GM12872 (cell line): Measurements from ENCODE around the gene CYP2A6.
"Not testable (repeated sequence)": the region's sequence is repeated elsewhere in the genome, so short reads cannot be mapped to it uniquely, and the experiment has no call there.

ENCODE experiments used
- CTCF ChIP-seq: IDR thresholded peaks from 3 replicates; pipeline ENCODE4 v1.5.1; 2011; ENCODE audit warnings: low read depth, mild to moderate bottlenecking, low read length, moderate library complexity; ENCODE audit not compliant: insufficient read depth

CYP2A6 gene, protein sequence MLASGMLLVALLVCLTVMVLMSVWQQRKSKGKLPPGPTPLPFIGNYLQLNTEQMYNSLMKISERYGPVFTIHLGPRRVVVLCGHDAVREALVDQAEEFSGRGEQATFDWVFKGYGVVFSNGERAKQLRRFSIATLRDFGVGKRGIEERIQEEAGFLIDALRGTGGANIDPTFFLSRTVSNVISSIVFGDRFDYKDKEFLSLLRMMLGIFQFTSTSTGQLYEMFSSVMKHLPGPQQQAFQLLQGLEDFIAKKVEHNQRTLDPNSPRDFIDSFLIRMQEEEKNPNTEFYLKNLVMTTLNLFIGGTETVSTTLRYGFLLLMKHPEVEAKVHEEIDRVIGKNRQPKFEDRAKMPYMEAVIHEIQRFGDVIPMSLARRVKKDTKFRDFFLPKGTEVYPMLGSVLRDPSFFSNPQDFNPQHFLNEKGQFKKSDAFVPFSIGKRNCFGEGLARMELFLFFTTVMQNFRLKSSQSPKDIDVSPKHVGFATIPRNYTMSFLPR

GRCh38 chr19:40850277-40850676, at the start of gene CYP2A6:
Gene CYP2A6 (minus strand): TSS chr19:40850447. CDS start chr19:40850426, 21 bp downstream.
- not testable (repeated sequence) for TF ChIP-seq CTCF

- TF ChIP-seq CTCF = no peak
Measured at GRCh38 chr19:40896418-40896796, 46.2 kb upstream of the CYP2A6 start.

DNA sequence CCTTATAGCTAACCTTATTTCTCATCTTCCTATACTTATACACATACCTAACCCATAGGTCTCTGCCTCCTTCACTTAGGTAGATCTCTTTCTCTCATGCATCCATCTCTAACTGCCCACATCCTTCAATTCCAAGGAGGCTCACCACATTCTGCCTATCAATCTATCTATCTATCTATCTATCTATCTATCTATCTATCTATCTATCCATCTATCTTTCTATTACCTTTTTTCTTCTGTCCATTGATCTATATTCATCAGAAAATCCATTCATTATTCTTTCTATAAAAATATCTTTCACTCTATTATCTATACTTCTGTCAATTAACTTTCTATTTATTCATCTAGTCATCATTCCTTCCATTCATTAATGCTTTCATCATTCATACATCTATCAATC, 42.9 kb upstream of the CYP2A6 start:
- no peak for TF ChIP-seq CTCF

DNA sequence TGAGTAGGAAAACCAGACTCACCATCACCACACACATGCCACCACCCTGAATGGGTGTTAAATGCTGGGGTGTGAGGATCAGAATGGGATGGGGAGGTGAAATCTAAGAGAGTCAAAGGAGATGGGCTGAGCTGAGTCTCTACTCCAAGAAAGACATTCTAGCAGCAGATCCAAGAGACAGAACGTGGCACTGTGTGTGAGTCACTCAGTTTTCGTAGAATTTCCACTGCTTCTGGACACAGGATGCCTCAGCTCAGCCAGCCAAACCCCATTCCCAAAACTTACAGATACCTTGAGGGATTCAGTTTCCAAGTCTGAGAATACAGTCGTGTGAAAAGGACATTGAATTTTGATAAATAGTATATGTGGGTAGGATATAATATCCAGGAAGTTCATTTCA, 39.1 kb upstream of the CYP2A6 start:
- no peak for TF ChIP-seq CTCF

DNA sequence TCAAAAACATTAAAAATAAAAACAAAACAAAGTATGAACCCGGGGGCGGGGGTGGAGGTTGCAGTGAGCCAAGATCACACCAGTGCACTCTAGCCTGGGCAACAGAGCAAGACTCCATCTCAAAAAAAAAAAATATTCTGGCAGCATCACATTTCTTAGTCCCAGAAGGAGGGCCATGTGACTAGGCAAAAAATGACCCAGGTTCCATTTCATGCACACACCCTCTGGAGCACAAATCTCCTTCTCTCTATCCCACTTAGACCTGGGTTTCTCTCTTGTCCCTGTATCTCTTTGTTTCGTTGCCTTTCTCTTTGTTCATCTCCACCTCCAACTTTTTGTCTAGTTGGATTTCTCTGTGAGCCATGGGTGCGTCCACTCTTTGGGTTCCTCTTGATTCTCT, 37.9 kb upstream of the CYP2A6 start:
- no peak for TF ChIP-seq CTCF

GRCh38 chr19:40882062-40882461, 31.8 kb upstream of the CYP2A6 start, which contains the start of gene CYP2A7:
Gene CYP2A7 (minus strand): TSS chr19:40882231. CDS start chr19:40882210, 21 bp downstream.
- TF ChIP-seq CTCF = not testable (repeated sequence)

DNA sequence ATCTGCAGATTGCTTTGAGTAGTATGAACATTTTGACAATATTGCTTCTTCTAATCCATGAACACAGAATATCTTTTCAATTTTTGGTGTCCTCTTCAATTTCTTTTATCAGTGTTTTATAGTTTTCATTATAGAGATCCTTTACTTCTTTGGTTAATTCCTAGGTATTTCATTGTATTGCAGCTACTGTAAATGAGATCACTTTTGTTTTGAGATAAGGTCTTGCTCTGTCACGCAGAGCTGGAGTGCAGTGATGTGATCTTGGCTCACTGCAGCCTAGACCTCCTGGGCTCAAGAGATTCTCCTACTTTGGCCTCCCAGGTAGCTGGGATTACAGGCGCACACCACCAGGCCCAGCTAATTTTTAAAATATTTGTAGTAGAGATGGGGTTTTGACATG, 22.0 kb upstream of the CYP2A6 start:
- TF ChIP-seq CTCF = no peak
